Colon (tissue), 2 donors: ENCODE data around the gene PCSK6.

ENCODE experiments used
- FAIRE-seq: peaks from 2 replicates; lab custom pipeline; 2012; peaks lifted over from hg19 to GRCh38; lab: Jason Lieb, UNC
- donor health status: control.
- donor health status: control.

PCSK6 gene

GRCh38 chr15:101275018-101275417 is 214.5 kb downstream of the PCSK6 start:
- FAIRE-seq: no peak

- no peak for FAIRE-seq
These were observed 216.0 kb downstream of the PCSK6 start for GRCh38 chr15:101273534-101273933.

- no peak for FAIRE-seq
These were observed 216.9 kb downstream of the PCSK6 start for GRCh38 chr15:101272584-101272983.

- no peak for FAIRE-seq
These were observed 219.9 kb downstream of the PCSK6 start for GRCh38 chr15:101269479-101270223.

- FAIRE-seq: no peak
These were observed 222.0 kb downstream of the PCSK6 start for GRCh38 chr15:101267320-101268104.

GRCh38 chr15:101266787-101267186 is 222.7 kb downstream of the PCSK6 start:
- FAIRE-seq: no peak

GRCh38 chr15:101266034-101266433 is 223.5 kb downstream of the PCSK6 start:
- no peak for FAIRE-seq

- no peak for FAIRE-seq
These were observed 224.4 kb downstream of the PCSK6 start for GRCh38 chr15:101264911-101265641.

- FAIRE-seq: no peak
These were observed 225.5 kb downstream of the PCSK6 start for GRCh38 chr15:101264011-101264410.

GRCh38 chr15:101262551-101262950 is 227.0 kb downstream of the PCSK6 start:
- no peak for FAIRE-seq

GRCh38 chr15:101258238-101259144 is 231.0 kb downstream of the PCSK6 start:
- FAIRE-seq: no peak

- FAIRE-seq: no peak
These were observed 232.8 kb downstream of the PCSK6 start for GRCh38 chr15:101256757-101257156.

GRCh38 chr15:101255615-101256241 is 233.8 kb downstream of the PCSK6 start:
- no peak for FAIRE-seq

GRCh38 chr15:101255051-101255395 is 234.5 kb downstream of the PCSK6 start:
- no peak for FAIRE-seq

- FAIRE-seq: no peak
These were observed 235.1 kb downstream of the PCSK6 start for GRCh38 chr15:101254157-101255050.
